Endothelial cell of umbilical vein (primary cell): ENCODE results near the gene C5orf15. TPM values are rescaled to one million over a fixed set of nuclear protein-coding genes. Genes with fewer than 3 reads are reported as not detected.

Source experiments
- BruUV-seq: library from RNA; stranded (reverse); fragments of 400-500 nt; replicated peaks from 2 replicates; lab custom pipeline; 2021; lab: Mats Ljungman, UMichigan
- CTCF ChIA-PET: fragments of 300-600, 350-600 bp; sonication (Branson Sonifier 250); formaldehyde crosslinking; loops from one replicate; lab custom pipeline; 2021; ENCODE audit warnings: antibody characterized with exemption, inconsistent platforms; lab: Charles Lee
- POLR2A ChIA-PET: fragments of 300-600, 350-600 bp; sonication (Branson Sonifier 250); formaldehyde crosslinking; loops from one replicate; lab custom pipeline; 2021; ENCODE audit warnings: antibody characterized with exemption, inconsistent platforms; lab: Charles Lee
- DNase-seq: peaks from one replicate; pipeline ENCODE4 v3.0.0-alpha.2; 2011; ENCODE audit warnings: low read depth, low spot score
- FAIRE-seq: peaks from 2 replicates; lab custom pipeline; 2011; peaks lifted over from hg19 to GRCh38; lab: Jason Lieb, UNC
- H2AFZ ChIP-seq: 2 replicates; pipeline ENCODE4 v1.6.0; 2012; ENCODE audit warnings: low read depth, low read length, control low read depth, inconsistent platforms
- H3K27ac ChIP-seq: 2 replicates; pipeline ENCODE4 v1.5.1; 2011; ENCODE audit warnings: low read depth, mild to moderate bottlenecking, control low read depth, low read length, moderate library complexity; ENCODE audit not compliant: insufficient read depth
- H3K27me3 ChIP-seq, 2 experiments: 2 replicates each; pipeline versions ENCODE4 v1.6.0 to v1.6.1; 2011; ENCODE audit warnings: low read length in 2 of 2, mixed read lengths in 1 of 2; ENCODE audit not compliant: control insufficient read depth in 2 of 2, insufficient read depth in 2 of 2
- H3K36me3 ChIP-seq, 2 experiments: 2 replicates in 1 of 2; 3 replicates in 1 of 2; pipeline ENCODE4 v1.5.1; 2011; ENCODE audit warnings: low read length in 2 of 2, mild to moderate bottlenecking in 1 of 2, moderate library complexity in 1 of 2; ENCODE audit not compliant: control insufficient read depth in 2 of 2, insufficient read depth in 2 of 2; ENCODE audit errors: extremely low read depth in 1 of 2
- H3K4me1 ChIP-seq: 3 replicates; pipeline ENCODE4 v1.5.1; 2011; ENCODE audit warnings: mild to moderate bottlenecking, low read length; ENCODE audit not compliant: control insufficient read depth, insufficient read depth; ENCODE audit errors: extremely low read depth
- H3K4me2 ChIP-seq: 2 replicates; pipeline ENCODE4 v1.6.1; 2011; ENCODE audit warnings: low read length, control low read depth, mixed read lengths; ENCODE audit not compliant: insufficient read depth
- H3K4me3 ChIP-seq, 3 experiments: fragments of 200-600 bp in 1 of 3; sonication (generic), shearing (Covaris generic) in 1 of 3; replicated peaks in 1 of 3; 2 replicates each; pipeline ENCODE4 v1.5.1; 2011 to 2016; ENCODE audit warnings: control low read depth in 3 of 3, low read length in 3 of 3, mild to moderate bottlenecking in 2 of 3, inconsistent platforms in 1 of 3, low read depth in 1 of 3, moderate library complexity in 1 of 3; ENCODE audit not compliant: insufficient read depth in 1 of 3
- H3K79me2 ChIP-seq: 2 replicates; pipeline ENCODE4 v1.6.0; 2012; ENCODE audit warnings: low read length, inconsistent platforms; ENCODE audit not compliant: control insufficient read depth, insufficient read depth
- H3K9ac ChIP-seq: replicated peaks from 2 replicates; pipeline ENCODE3; 2011; ENCODE audit warnings: low read length, control low read depth; ENCODE audit not compliant: insufficient read depth; ENCODE audit errors: extremely low read depth
- H3K9me1 ChIP-seq: replicated peaks from 3 replicates; pipeline ENCODE4 v1.6.0; 2011; ENCODE audit warnings: mild to moderate bottlenecking, low read length; ENCODE audit not compliant: control insufficient read depth, insufficient read depth; ENCODE audit errors: extremely low read depth
- H3K9me3 ChIP-seq: replicated peaks from 2 replicates; pipeline ENCODE4 v1.5.1; 2012; ENCODE audit warnings: low read length, inconsistent platforms; ENCODE audit not compliant: control insufficient read depth, insufficient read depth
- H4K20me1 ChIP-seq: replicated peaks from 2 replicates; pipeline ENCODE3; 2011; ENCODE audit warnings: mild to moderate bottlenecking, low read length; ENCODE audit not compliant: control insufficient read depth, insufficient read depth; ENCODE audit errors: extremely low read depth
- MYC ChIP-seq: IDR thresholded peaks from one replicate; pipeline ENCODE4 v1.6.1; 2011; ENCODE audit warnings: mild to moderate bottlenecking, low read depth, low read length
- POLR2A ChIP-seq: IDR thresholded peaks from 2 replicates; pipeline ENCODE4 v1.6.1; 2012; ENCODE audit warnings: low read depth, mild to moderate bottlenecking, control low read depth, low read length
- dilution Hi-C: fragments of 300-500 bp; cut with MboI; formaldehyde crosslinking; loops from one replicate; pipeline ENCODE4 v1.15.0; 2019; ENCODE audit warnings: low sequenced_read_pairs; ENCODE audit not compliant: extremely low pct_ligation_motif_present
- intact Hi-C: fragments of 100-400 bp; cut with micrococcal nuclease; formaldehyde crosslinking; loops from one replicate; pipeline ENCODE4 v1.10.0; 2022
- polyA plus RNA-seq, 4 experiments: library from polyadenylated mRNA; depleted of rRNA in 3 of 4; stranded (reverse) in 3 of 4; unstranded in 1 of 4; fragments of >200 nt; gene quantifications; 2 replicates each; pipeline versions ENCODE4 v1.2.1 to v1.2.3, GENCODE V29; 2011 to 2012; ENCODE audit warnings: missing spikeins in 1 of 4
- total RNA-seq: library from RNA; stranded (reverse); gene quantifications from 2 replicates; pipeline ENCODE4 v1.2.3, GENCODE V29; 2021
- TF ChIP-seq, protein P1 (sequence below): IDR thresholded peaks from 2 replicates; pipeline ENCODE4 v1.6.1; 2011; ENCODE audit not compliant: insufficient read depth, insufficient read length

The C5orf15 gene
- total and polyA plus RNA-seq, 2 donors (not counting 3 experiments of a cell fraction or from before 2014, with no cell fraction given), result 25.3 to 45.4 TPM

DNA sequence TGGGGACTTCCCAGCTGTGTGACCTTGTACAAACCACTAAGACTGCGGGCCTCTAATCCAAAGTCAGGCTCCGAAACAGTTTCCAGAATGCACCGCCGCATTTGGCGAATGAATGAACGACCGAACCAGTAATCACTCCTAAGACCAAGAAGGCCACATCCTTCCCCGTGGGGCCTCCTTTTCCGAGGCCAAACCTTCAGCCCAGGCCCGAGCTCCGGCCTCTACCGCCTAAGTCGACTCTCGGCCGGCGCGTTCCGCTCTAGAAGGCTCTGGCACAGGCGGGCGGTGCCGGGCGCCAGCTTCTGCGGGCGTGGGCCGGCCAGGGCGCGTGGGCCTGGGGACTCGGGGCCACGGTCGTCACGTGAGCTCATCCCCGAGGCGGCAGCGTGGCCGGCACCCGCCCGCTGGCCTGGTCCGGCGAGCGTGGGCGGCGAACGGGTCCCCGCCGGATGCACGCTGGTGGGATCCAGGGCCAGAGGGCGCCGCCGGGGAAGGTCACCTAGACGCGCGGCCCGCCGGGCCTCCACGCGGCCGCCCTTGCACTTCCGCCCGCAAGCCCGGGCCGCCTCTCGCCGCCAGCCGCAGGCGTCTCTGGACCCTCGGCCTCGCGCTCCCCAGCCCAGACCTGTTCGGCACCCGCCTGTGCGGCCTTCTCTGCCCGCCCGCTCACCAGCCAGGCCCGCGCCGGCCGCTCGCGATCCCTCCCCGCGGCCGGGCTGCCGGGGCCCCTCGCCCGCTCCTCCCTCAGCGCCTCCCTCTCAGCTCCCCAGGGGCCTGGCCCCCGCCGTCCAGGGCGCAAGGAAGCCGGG is 35.6 kb upstream of the C5orf15 start:
- no TSS peak for BruUV-seq
- Histone ChIP-seq H3K27me3 (no peaks in the 10 kb centered on the region), H3K4me2 (peak overlapping the region; percentile 92), H2AFZ (peak overlapping the region; percentile 11), H3K27ac (peak overlapping the region; percentile 93), H3K9ac (peak overlapping the region; percentile 95), H3K36me3 (peaks cover 0 to 7% of the 10 kb centered on the region in 2 experiments), H3K9me1 (no peaks in the 10 kb centered on the region), H4K20me1 (no peaks in the 10 kb centered on the region), H3K4me3 (peak overlapping the region; percentile 48 to 95 (median 95)), H3K79me2 (peaks cover 62% of the 10 kb centered on the region), H3K9me3 (no peaks in the 10 kb centered on the region), H3K4me1 (peaks cover 21% of the 10 kb centered on the region)
- DNase-seq (peak; percentile 55), FAIRE-seq (peak; percentile 54)
- intact Hi-C loops (loop anchor here (2.0 kb wide), 2 partner anchors 35 kb away; partner anchors contain the start of gene C5orf15), dilution Hi-C loops (no loop called here)
- TF ChIP-seq POLR2A (no peak), MYC (peak; percentile 33)
- TF ChIP-seq, protein P1, sequence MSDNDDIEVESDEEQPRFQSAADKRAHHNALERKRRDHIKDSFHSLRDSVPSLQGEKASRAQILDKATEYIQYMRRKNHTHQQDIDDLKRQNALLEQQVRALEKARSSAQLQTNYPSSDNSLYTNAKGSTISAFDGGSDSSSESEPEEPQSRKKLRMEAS, result peak; percentile 54
- CTCF ChIA-PET, result interaction anchor here (1.0 to 3.0 kb wide), 5 partner anchors 11 to 41 kb away, joined by 3 to 43 read pairs (median 5); no protein-coding TSS in a partner anchor
- POLR2A ChIA-PET, result interaction anchor here (1.1 to 1.3 kb wide), 2 partner anchors 13 to 952 kb away, joined by 3 read pairs; partner anchors contain the start of gene HSPA4

DNA sequence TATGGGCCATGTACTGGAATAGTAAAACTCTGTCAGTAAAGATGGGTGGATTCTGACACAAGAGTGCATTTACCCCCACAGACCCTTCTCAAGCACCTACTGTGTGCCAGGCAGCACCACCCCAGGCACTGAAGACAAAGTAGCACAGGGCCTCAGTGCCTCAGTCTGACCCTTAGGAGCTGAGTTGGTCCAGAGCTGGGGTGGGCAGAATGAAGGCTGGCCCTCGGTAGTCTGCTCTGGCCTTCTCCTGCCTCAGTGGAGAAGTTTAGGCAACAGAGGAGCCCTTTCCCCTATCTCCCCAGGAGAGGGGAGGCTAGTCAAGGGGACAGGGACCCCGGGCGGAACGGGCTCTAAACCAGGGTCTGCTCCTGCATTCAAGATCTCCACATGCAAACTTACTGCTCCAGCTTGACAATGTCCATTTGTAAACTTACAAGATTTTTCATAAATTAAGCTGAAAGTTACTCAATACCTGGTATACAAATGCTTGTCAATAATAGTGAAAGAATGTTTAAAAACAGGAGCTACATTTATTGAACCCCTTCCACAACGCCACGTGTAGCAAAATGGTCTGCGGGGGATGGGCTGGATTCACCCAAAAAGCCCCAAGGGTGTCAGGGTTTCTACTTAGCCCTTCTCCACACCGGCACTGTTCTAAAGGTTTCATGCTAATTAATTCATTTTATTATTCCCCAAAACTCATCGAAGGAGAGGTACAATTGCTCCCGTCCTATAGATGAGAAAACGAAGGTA is 34.8 kb upstream of the C5orf15 start:
- intact Hi-C loops (no loop called here), dilution Hi-C loops (no loop called here)
- Histone ChIP-seq H3K4me2 (peak overlapping the region; percentile 92), H3K27me3 (no peaks in the 10 kb centered on the region), H3K4me1 (peaks cover 21% of the 10 kb centered on the region), H3K36me3 (peaks cover 0 to 7% of the 10 kb centered on the region in 2 experiments), H3K27ac (peak overlapping the region; percentile 93), H3K79me2 (peaks cover 69% of the 10 kb centered on the region), H3K9ac (peak overlapping the region; percentile 95), H3K9me1 (no peaks in the 10 kb centered on the region), H3K4me3 (peak overlapping the region; percentile 48 to 95 (median 95)), H3K9me3 (no peaks in the 10 kb centered on the region), H4K20me1 (no peaks in the 10 kb centered on the region), H2AFZ (no peak overlapping the region)
- peak; percentile 68 for FAIRE-seq
- TSS peak; percentile 46 for BruUV-seq
- CTCF ChIA-PET, result interaction anchor here (0.6 to 3.0 kb wide), 6 partner anchors 10 to 36 kb away, joined by 3 to 43 read pairs (median 4); no protein-coding TSS in a partner anchor
- POLR2A ChIA-PET, result interaction anchor here (1.1 kb wide), 1 partner anchor 12 kb away, joined by 3 read pairs; no protein-coding TSS in a partner anchor
- DNase-seq, result no peak
- peak; percentile 45 for TF ChIP-seq MYC
- TF ChIP-seq, protein P1, result no peak
